NCI-H82 treated with DMSO at 0.1 percent for 48 hours (cell line): Measurements from ENCODE around the gene PIAS4.

ENCODE experiments used
- DNase-seq: peaks from one replicate; lab custom pipeline; 2025; ENCODE audit not compliant: unreplicated experiment; lab: John Stamatoyannopoulos, UW

Gene PIAS4

GRCh38 chr19:4042064-4042730 lies 34.7 kb downstream of the PIAS4 start:
- DNase-seq, result no peak

- no peak for DNase-seq
Measured at GRCh38 chr19:4042731-4043082, 35.2 kb downstream of the PIAS4 start.

GRCh38 chr19:4043401-4043800 lies 35.9 kb downstream of the PIAS4 start:
- no peak for DNase-seq

- DNase-seq, result no peak
Measured at GRCh38 chr19:4043966-4044715, 36.6 kb downstream of the PIAS4 start.

- no peak for DNase-seq
Measured at GRCh38 chr19:4044990-4045465, 37.5 kb downstream of the PIAS4 start.

GRCh38 chr19:4045597-4046361 lies 38.2 kb downstream of the PIAS4 start:
- DNase-seq, result no peak

- no peak for DNase-seq
Measured at GRCh38 chr19:4046362-4046691, 38.8 kb downstream of the PIAS4 start.

- DNase-seq, result no peak
Measured at GRCh38 chr19:4046946-4047683, 39.6 kb downstream of the PIAS4 start.

GRCh38 chr19:4049432-4049831 lies 41.9 kb downstream of the PIAS4 start:
- no peak for DNase-seq

GRCh38 chr19:4051175-4052101 lies 43.9 kb downstream of the PIAS4 start:
- no peak for DNase-seq

GRCh38 chr19:4052114-4052992 lies 44.8 kb downstream of the PIAS4 start:
- DNase-seq, result no peak

GRCh38 chr19:4052993-4053422 lies 45.5 kb downstream of the PIAS4 start:
- no peak for DNase-seq

- DNase-seq, result no peak
Measured at GRCh38 chr19:4053423-4054324, 46.1 kb downstream of the PIAS4 start.

- DNase-seq, result no peak
Measured at GRCh38 chr19:4054441-4055208, 47.1 kb downstream of the PIAS4 start.

- no peak for DNase-seq
Measured at GRCh38 chr19:4055209-4055552, 47.6 kb downstream of the PIAS4 start.

- no peak for DNase-seq
Measured at GRCh38 chr19:4057931-4058692, 50.6 kb downstream of the PIAS4 start.
